IMR-90 (cell line): Measurements from ENCODE around the gene RGS9. TPM values are rescaled to one million over a fixed set of nuclear protein-coding genes. Genes with fewer than 3 reads are reported as not detected.

Experiments used
- ATAC-seq: fragments of 200-7000 bp; cut with Tn5 transposase; 2 replicates; pipeline ENCODE4 v1.9.1; 2020; ENCODE audit warnings: low read depth, mild to moderate bottlenecking, moderate library complexity
- BruUV-seq: library from RNA; stranded (reverse); fragments of 400-500 nt; replicated peaks from 2 replicates; lab custom pipeline; 2021; lab: Mats Ljungman, UMichigan
- CTCF ChIA-PET: fragments of 300-600 bp; formaldehyde crosslinking; extraction: SDS; loops from one replicate; lab custom pipeline; 2021; ENCODE audit warnings: antibody characterized with exemption; lab: Yijun Ruan, JAX
- POLR2A ChIA-PET: fragments of 300-600 bp; sonication (Branson Sonifier 250); formaldehyde crosslinking; loops from one replicate; lab custom pipeline; 2022; ENCODE audit warnings: antibody characterized with exemption; ENCODE audit not compliant: unreplicated experiment; lab: Charles Lee
- DNase-seq: peaks from one replicate; pipeline ENCODE4 v3.0.0; 2013
- H2AFZ ChIP-seq: replicated peaks from 2 replicates; pipeline ENCODE3; 2013; ENCODE audit warnings: low read length, mild to moderate bottlenecking; ENCODE audit not compliant: poor library complexity
- H2AK5ac ChIP-seq: 2 replicates; pipeline ENCODE4 v1.6.1; 2013; ENCODE audit warnings: low read depth, low read length, inconsistent platforms
- H2AK9ac ChIP-seq: replicated peaks from 2 replicates; pipeline ENCODE3; 2013; ENCODE audit warnings: mild to moderate bottlenecking, low read depth, low read length, moderate library complexity; ENCODE audit not compliant: poor library complexity
- H2BK120ac ChIP-seq: 2 replicates; pipeline ENCODE4 v1.6.1; 2013; ENCODE audit warnings: low read depth, low read length, inconsistent platforms
- H2BK15ac ChIP-seq: 3 replicates; pipeline ENCODE4 v1.6.1; 2013; ENCODE audit warnings: low read depth, low read length, inconsistent platforms
- H2BK20ac ChIP-seq: 2 replicates; pipeline ENCODE4 v1.6.1; 2013; ENCODE audit warnings: low read depth, mild to moderate bottlenecking, inconsistent platforms, low read length, moderate library complexity
- H2BK5ac ChIP-seq: 2 replicates; pipeline ENCODE4 v1.6.1; 2013; ENCODE audit warnings: mild to moderate bottlenecking, low read depth, low read length, inconsistent platforms; ENCODE audit not compliant: poor library complexity, severe bottlenecking
- H3K14ac ChIP-seq: replicated peaks from 2 replicates; pipeline ENCODE4 v1.6.1; 2013; ENCODE audit warnings: low read depth, low read length, inconsistent platforms
- H3K18ac ChIP-seq: 2 replicates; pipeline ENCODE4 v1.6.1; 2013; ENCODE audit warnings: low read depth, low read length, control low read depth
- H3K23ac ChIP-seq: 2 replicates; pipeline ENCODE4 v1.6.1; 2013; ENCODE audit warnings: low read depth, low read length, inconsistent platforms
- H3K27ac ChIP-seq: 2 replicates; pipeline ENCODE4 v1.5.1; 2013; ENCODE audit warnings: mild to moderate bottlenecking, control low read depth, low read length; ENCODE audit not compliant: insufficient read depth
- H3K27me3 ChIP-seq: 2 replicates; pipeline ENCODE4 v1.6.1; 2013; ENCODE audit warnings: low read length; ENCODE audit not compliant: control insufficient read depth, insufficient read depth
- H3K36me3 ChIP-seq: 2 replicates; pipeline ENCODE4 v1.6.1; 2013; ENCODE audit warnings: low read length, mixed read lengths; ENCODE audit not compliant: control insufficient read depth, insufficient read depth
- H3K4ac ChIP-seq: 2 replicates; pipeline ENCODE4 v1.6.1; 2013; ENCODE audit warnings: low read depth, low read length, inconsistent platforms
- H3K4me1 ChIP-seq: 2 replicates; pipeline ENCODE4 v1.6.1; 2013; ENCODE audit warnings: low read length, mixed read lengths; ENCODE audit not compliant: control insufficient read depth, insufficient read depth
- H3K4me2 ChIP-seq: 2 replicates; pipeline ENCODE4 v1.6.1; 2013; ENCODE audit warnings: low read depth, mild to moderate bottlenecking, control low read depth, low read length, moderate library complexity
- H3K4me3 ChIP-seq: 2 replicates; pipeline ENCODE4 v1.5.1; 2013; ENCODE audit warnings: low read depth, mild to moderate bottlenecking, control low read depth, low read length, moderate library complexity; ENCODE audit not compliant: insufficient read depth
- H3K56ac ChIP-seq: 2 replicates; pipeline ENCODE4 v1.6.1; 2013; ENCODE audit warnings: low read length, inconsistent platforms; ENCODE audit not compliant: insufficient read depth; ENCODE audit errors: extremely low read depth
- H3K79me1 ChIP-seq, 2 experiments: 2 replicates each; pipeline ENCODE4 v1.6.1; 2013; ENCODE audit warnings: low read length in 2 of 2, inconsistent platforms in 1 of 2, low read depth in 1 of 2
- H3K9ac ChIP-seq: 2 replicates; pipeline ENCODE4 v1.6.1; 2013; ENCODE audit warnings: low read depth, low read length, control low read depth
- H3K9me1 ChIP-seq: 2 replicates; pipeline ENCODE4 v1.6.1; 2013; ENCODE audit warnings: low read length, inconsistent platforms; ENCODE audit not compliant: insufficient read depth
- H3K9me3 ChIP-seq: 2 replicates; pipeline ENCODE4 v1.6.1; 2013; ENCODE audit warnings: low read length; ENCODE audit not compliant: control insufficient read depth, insufficient read depth
- H4K20me1 ChIP-seq: 2 replicates; pipeline ENCODE4 v1.6.1; 2013; ENCODE audit warnings: low read length, inconsistent platforms; ENCODE audit not compliant: insufficient read depth
- H4K5ac ChIP-seq: 2 replicates; pipeline ENCODE4 v1.6.1; 2013; ENCODE audit warnings: mild to moderate bottlenecking, low read depth, low read length, control low read depth
- H4K8ac ChIP-seq, 2 experiments: 2 replicates each; pipeline ENCODE4 v1.6.1; 2013; ENCODE audit warnings: low read depth in 2 of 2, low read length in 2 of 2, control low read depth in 1 of 2, inconsistent platforms in 1 of 2
- H4K91ac ChIP-seq: 2 replicates; pipeline ENCODE4 v1.6.1; 2013; ENCODE audit warnings: low read depth, low read length, inconsistent platforms; ENCODE audit not compliant: insufficient read depth
- CEBPB ChIP-seq: IDR thresholded peaks from 2 replicates; pipeline ENCODE4 v1.6.1; 2012; ENCODE audit warnings: low read depth, low read length, improper control_type of control experiment
- CHD1 ChIP-seq: IDR thresholded peaks from 2 replicates; pipeline ENCODE4 v1.6.1; 2012; ENCODE audit warnings: low read depth, low read length, improper control_type of control experiment
- FOS ChIP-seq: fragments of 150-350 bp; IDR thresholded peaks from 2 replicates; pipeline ENCODE4 v1.6.1; 2016; ENCODE audit warnings: low read depth, low read length
- MAFK ChIP-seq: IDR thresholded peaks from 2 replicates; pipeline ENCODE4 v1.6.1; 2012; ENCODE audit warnings: low read depth, low read length, improper control_type of control experiment
- MAZ ChIP-seq: IDR thresholded peaks from 2 replicates; pipeline ENCODE4 v1.6.1; 2012; ENCODE audit warnings: low read depth, mild to moderate bottlenecking, low read length, improper control_type of control experiment, moderate library complexity, borderline replicate concordance
- NFE2L2 ChIP-seq: fragments of 150-350 bp; IDR thresholded peaks from 2 replicates; pipeline ENCODE4 v1.6.1; 2016; ENCODE audit warnings: low read depth, mild to moderate bottlenecking, low read length
- POLR2A ChIP-seq: IDR thresholded peaks from 2 replicates; pipeline ENCODE4 v1.6.1; 2012; ENCODE audit warnings: mild to moderate bottlenecking, low read depth, low read length
- RCOR1 ChIP-seq: IDR thresholded peaks from 2 replicates; pipeline ENCODE4 v1.6.1; 2012; ENCODE audit warnings: mild to moderate bottlenecking, low read length, improper control_type of control experiment; ENCODE audit not compliant: insufficient replicate concordance
- RFX5 ChIP-seq: IDR thresholded peaks from 2 replicates; pipeline ENCODE4 v1.8.0; 2012; ENCODE audit warnings: low read depth, mild to moderate bottlenecking, low read length, moderate library complexity
- SMC3 ChIP-seq: fragments of 150-350 bp; IDR thresholded peaks from 2 replicates; pipeline ENCODE4 v1.6.1; 2016; ENCODE audit warnings: low read depth, mild to moderate bottlenecking, antibody characterized with exemption, low read length, moderate library complexity
- WGBS, 2 experiments: methylation state at CpG; one replicate each; pipeline versions ENCODE4 v1.1.5 to v1.1.7; 2013; ENCODE audit warnings: missing lambda C conversion rate in 2 of 2; ENCODE audit not compliant: insufficient read length in 1 of 2; ENCODE audit errors: extremely low coverage in 2 of 2; 5-methylcytosine and 5-hydroxymethylcytosine counted together
- dilution Hi-C: fragments of 300-500 bp; cut with HindIII; formaldehyde crosslinking; loops from one replicate; pipeline ENCODE4 v1.14.3; 2018; ENCODE audit warnings: low sequenced_read_pairs; ENCODE audit not compliant: unreplicated experiment
- in situ Hi-C: fragments of 300-500 bp; cut with MboI; formaldehyde crosslinking; loops from 3 replicates; pipeline ENCODE4 v1.14.3; 2019; ENCODE audit warnings: low sequenced_read_pairs, inconsistent platforms, mixed read lengths
- intact Hi-C: fragments of 100-400 bp; cut with micrococcal nuclease; formaldehyde crosslinking; loops from 2 replicates; pipeline ENCODE4 v1.10.0; 2022
- polyA plus RNA-seq, 3 experiments: library from polyadenylated mRNA; depleted of rRNA; stranded (reverse); fragments of >200 nt; gene quantifications; 2 replicates each; pipeline ENCODE4 v1.2.3, GENCODE V29; 2012; ENCODE audit warnings: low replicate concordance in 1 of 3
- total RNA-seq: library from RNA; depleted of rRNA; stranded (reverse); fragments of >200 nt; gene quantifications from 2 replicates; pipeline ENCODE4 v1.2.3, GENCODE V29; 2012
- TF ChIP-seq, protein P1 (sequence below): conservative IDR thresholded peaks from 2 replicates; pipeline ENCODE4 v1.5.1; 2012; ENCODE audit warnings: mild to moderate bottlenecking, low read depth, low read length, improper control_type of control experiment
- TF ChIP-seq, protein P2 (sequence below): fragments of 150-350 bp; IDR thresholded peaks from 2 replicates; pipeline ENCODE4 v1.6.1; 2017; ENCODE audit warnings: mild to moderate bottlenecking, antibody characterized with exemption, low read length, low read depth
- TF ChIP-seq, protein P3 (sequence below): fragments of 150-350 bp; IDR thresholded peaks from 2 replicates; pipeline ENCODE4 v1.6.1; 2016; ENCODE audit warnings: low read depth, mild to moderate bottlenecking, low read length, moderate library complexity, borderline replicate concordance

RGS9 gene
- total and polyA plus RNA-seq, 2 of the 4 experiments (the other 2 are of a cell fraction), result 0.90 to 1.1 TPM

DNA sequence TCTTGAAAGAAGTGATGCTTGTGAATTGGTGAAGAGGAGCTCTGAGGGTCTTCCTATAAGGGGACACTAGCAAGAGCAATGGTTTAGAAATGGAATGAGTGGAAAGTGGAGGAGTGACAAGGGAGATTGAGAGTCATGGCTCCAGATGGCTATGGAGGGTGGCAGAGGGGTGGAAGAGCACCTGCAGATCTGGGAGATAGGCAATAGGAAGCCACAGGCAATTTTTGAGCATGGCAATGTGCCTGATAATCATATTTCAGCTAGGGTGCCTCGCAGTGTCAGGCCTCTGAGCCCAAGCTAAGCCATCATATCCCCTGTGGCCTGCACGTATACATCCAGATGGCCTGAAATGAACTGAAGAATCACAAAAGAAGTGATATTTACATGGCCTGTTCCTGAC lies 21.5 kb downstream of the RGS9 start:
- Histone ChIP-seq H2BK15ac (no peak overlapping the region), H3K14ac (no peak overlapping the region), H3K4me2 (no peak overlapping the region), H3K4me3 (no peak overlapping the region), H3K36me3 (no peaks in the 10 kb centered on the region), H3K9me1 (peaks cover 12% of the 10 kb centered on the region), H4K91ac (no peak overlapping the region), H2BK120ac (no peak overlapping the region), H4K8ac (no peak overlapping the region), H3K56ac (no peak overlapping the region), H2BK5ac (no peak overlapping the region), H3K4me1 (peaks cover 9% of the 10 kb centered on the region), H3K27me3 (no peaks in the 10 kb centered on the region), H3K4ac (no peak overlapping the region), H3K9ac (no peak overlapping the region), H2AFZ (no peak overlapping the region), H3K27ac (no peak overlapping the region), H2BK20ac (no peak overlapping the region), H2AK9ac (no peak overlapping the region), H4K5ac (no peak overlapping the region), H2AK5ac (peak overlapping the region; percentile 28; the same call in 1 of the 2 replicates), H3K18ac (no peak overlapping the region), H3K23ac (no peak overlapping the region), H4K20me1 (peaks cover 3% of the 10 kb centered on the region; the same call in 1 of the 2 replicates), H3K9me3 (no peaks in the 10 kb centered on the region), H3K79me1 (no peaks in the 10 kb centered on the region; a peak in 1 of 4 replicates)
- ATAC-seq, result no peak
- no TSS peak for BruUV-seq
- TF ChIP-seq, protein P1, sequence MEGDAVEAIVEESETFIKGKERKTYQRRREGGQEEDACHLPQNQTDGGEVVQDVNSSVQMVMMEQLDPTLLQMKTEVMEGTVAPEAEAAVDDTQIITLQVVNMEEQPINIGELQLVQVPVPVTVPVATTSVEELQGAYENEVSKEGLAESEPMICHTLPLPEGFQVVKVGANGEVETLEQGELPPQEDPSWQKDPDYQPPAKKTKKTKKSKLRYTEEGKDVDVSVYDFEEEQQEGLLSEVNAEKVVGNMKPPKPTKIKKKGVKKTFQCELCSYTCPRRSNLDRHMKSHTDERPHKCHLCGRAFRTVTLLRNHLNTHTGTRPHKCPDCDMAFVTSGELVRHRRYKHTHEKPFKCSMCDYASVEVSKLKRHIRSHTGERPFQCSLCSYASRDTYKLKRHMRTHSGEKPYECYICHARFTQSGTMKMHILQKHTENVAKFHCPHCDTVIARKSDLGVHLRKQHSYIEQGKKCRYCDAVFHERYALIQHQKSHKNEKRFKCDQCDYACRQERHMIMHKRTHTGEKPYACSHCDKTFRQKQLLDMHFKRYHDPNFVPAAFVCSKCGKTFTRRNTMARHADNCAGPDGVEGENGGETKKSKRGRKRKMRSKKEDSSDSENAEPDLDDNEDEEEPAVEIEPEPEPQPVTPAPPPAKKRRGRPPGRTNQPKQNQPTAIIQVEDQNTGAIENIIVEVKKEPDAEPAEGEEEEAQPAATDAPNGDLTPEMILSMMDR, result no peak
- no peak for TF ChIP-seq MAZ
- TF ChIP-seq POLR2A, result no peak
- no peak for TF ChIP-seq RCOR1
- TF ChIP-seq, protein P2, sequence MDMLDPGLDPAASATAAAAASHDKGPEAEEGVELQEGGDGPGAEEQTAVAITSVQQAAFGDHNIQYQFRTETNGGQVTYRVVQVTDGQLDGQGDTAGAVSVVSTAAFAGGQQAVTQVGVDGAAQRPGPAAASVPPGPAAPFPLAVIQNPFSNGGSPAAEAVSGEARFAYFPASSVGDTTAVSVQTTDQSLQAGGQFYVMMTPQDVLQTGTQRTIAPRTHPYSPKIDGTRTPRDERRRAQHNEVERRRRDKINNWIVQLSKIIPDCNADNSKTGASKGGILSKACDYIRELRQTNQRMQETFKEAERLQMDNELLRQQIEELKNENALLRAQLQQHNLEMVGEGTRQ, result no peak
- TF ChIP-seq FOS, result no peak
- TF ChIP-seq MAFK, result no peak
- no peak for TF ChIP-seq RFX5
- TF ChIP-seq CEBPB, result no peak
- TF ChIP-seq CHD1, result no peak
- no peak for TF ChIP-seq SMC3
- TF ChIP-seq, protein P3, sequence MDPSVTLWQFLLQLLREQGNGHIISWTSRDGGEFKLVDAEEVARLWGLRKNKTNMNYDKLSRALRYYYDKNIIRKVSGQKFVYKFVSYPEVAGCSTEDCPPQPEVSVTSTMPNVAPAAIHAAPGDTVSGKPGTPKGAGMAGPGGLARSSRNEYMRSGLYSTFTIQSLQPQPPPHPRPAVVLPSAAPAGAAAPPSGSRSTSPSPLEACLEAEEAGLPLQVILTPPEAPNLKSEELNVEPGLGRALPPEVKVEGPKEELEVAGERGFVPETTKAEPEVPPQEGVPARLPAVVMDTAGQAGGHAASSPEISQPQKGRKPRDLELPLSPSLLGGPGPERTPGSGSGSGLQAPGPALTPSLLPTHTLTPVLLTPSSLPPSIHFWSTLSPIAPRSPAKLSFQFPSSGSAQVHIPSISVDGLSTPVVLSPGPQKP, result no peak
- no peak for TF ChIP-seq NFE2L2
- dilution Hi-C loops (no loop called here), intact Hi-C loops (no loop called here), in situ Hi-C loops (no loop called here)
- POLR2A ChIA-PET, result no interaction called here
- DNase-seq, result no peak
- 100% methylated on average over 1 of the region's 2 CpGs; no CpG with 5 or more reads in 1 of the 2 experiments for WGBS, 2 experiments
- CTCF ChIA-PET, result interaction anchor here (1.3 kb wide), 1 partner anchor 22 kb away, joined by 3 read pairs; the partner anchor contains the start of gene RGS9
